GM12878 (cell line): ENCODE results near the gene ANO6.

ENCODE experiments used
- CHD4 ChIP-seq: fragments of 200-600 bp; sonication (generic); IDR thresholded peaks from 2 replicates; pipeline ENCODE4 v1.6.1; 2016; ENCODE audit warnings: mild to moderate bottlenecking
- FOXK2 ChIP-seq: fragments of 450-650 bp; IDR thresholded peaks from 2 replicates; pipeline ENCODE4 v1.6.1; 2017; ENCODE audit warnings: mild to moderate bottlenecking, moderate library complexity
- HCFC1 ChIP-seq: fragments of 150-350 bp; IDR thresholded peaks from 2 replicates; pipeline ENCODE4 v1.6.1; 2014; ENCODE audit warnings: low read length
- MTA2 ChIP-seq: fragments of 450-650 bp; IDR thresholded peaks from 2 replicates; pipeline ENCODE4 v1.6.1; 2016; ENCODE audit warnings: low read depth, mild to moderate bottlenecking, moderate library complexity
- NFIC ChIP-seq: IDR thresholded peaks from 2 replicates; pipeline ENCODE4 v1.6.1; 2012; ENCODE audit warnings: low read depth, mild to moderate bottlenecking, inconsistent platforms, low read length, moderate library complexity
- POLR2A ChIP-seq: IDR thresholded peaks from 2 replicates; pipeline ENCODE4 v1.6.1; 2011; ENCODE audit warnings: low read depth, mild to moderate bottlenecking, low read length
- POLR2AphosphoS5 ChIP-seq: IDR thresholded peaks from 2 replicates; pipeline ENCODE4 v1.6.1; 2011; ENCODE audit warnings: mild to moderate bottlenecking, low read length, inconsistent platforms
- RAD21 ChIP-seq: IDR thresholded peaks from 2 replicates; pipeline ENCODE4 v1.6.1; 2011; ENCODE audit warnings: mild to moderate bottlenecking, low read depth, low read length, moderate library complexity; ENCODE audit not compliant: insufficient read depth
- TAF1 ChIP-seq: IDR thresholded peaks from 2 replicates; pipeline ENCODE4 v1.6.1; 2011; ENCODE audit warnings: mild to moderate bottlenecking, low read depth, low read length, borderline replicate concordance
- TF ChIP-seq, protein P1 (sequence below), 3 experiments: IDR thresholded peaks in 2 of 3; conservative IDR thresholded peaks in 1 of 3; 2 replicates each; pipeline ENCODE4 v1.5.1; 2011; ENCODE audit warnings: low read depth in 3 of 3, low read length in 3 of 3, mild to moderate bottlenecking in 3 of 3, control low read depth in 2 of 3, moderate library complexity in 2 of 3, inconsistent platforms in 1 of 3, mixed read lengths in 1 of 3; ENCODE audit not compliant: control insufficient read depth in 2 of 3, insufficient read depth in 1 of 3; ENCODE audit errors: extremely low read depth in 1 of 3

GRCh38 chr12:45415393-45415817, 199.5 kb downstream of the ANO6 start:
- TF ChIP-seq POLR2AphosphoS5: no peak
- TF ChIP-seq NFIC: peak; percentile 74; the same call in 1 of the 2 replicates
- TF ChIP-seq CHD4: no peak
- TF ChIP-seq MTA2: no peak
- TF ChIP-seq FOXK2: no peak
- no peak for TF ChIP-seq TAF1
- TF ChIP-seq HCFC1: no peak
- TF ChIP-seq POLR2A: no peak
- TF ChIP-seq RAD21: no peak
- TF ChIP-seq, protein P1, sequence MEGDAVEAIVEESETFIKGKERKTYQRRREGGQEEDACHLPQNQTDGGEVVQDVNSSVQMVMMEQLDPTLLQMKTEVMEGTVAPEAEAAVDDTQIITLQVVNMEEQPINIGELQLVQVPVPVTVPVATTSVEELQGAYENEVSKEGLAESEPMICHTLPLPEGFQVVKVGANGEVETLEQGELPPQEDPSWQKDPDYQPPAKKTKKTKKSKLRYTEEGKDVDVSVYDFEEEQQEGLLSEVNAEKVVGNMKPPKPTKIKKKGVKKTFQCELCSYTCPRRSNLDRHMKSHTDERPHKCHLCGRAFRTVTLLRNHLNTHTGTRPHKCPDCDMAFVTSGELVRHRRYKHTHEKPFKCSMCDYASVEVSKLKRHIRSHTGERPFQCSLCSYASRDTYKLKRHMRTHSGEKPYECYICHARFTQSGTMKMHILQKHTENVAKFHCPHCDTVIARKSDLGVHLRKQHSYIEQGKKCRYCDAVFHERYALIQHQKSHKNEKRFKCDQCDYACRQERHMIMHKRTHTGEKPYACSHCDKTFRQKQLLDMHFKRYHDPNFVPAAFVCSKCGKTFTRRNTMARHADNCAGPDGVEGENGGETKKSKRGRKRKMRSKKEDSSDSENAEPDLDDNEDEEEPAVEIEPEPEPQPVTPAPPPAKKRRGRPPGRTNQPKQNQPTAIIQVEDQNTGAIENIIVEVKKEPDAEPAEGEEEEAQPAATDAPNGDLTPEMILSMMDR (IDR thresholded peaks at IDR 0.05 in 2 of 3, conservative IDR thresholded peaks at IDR 0.05 in 1 of 3; ENCODE audit: control insufficient read depth in 2 of 3, extremely low read depth in 1 of 3, insufficient read depth in 1 of 3, low read depth in 3 of 3, low read length in 3 of 3): no peak
